IgD-negative memory B cell (primary cell): ENCODE results near the gene MACROD2. TPM values are rescaled to one million over a fixed set of nuclear protein-coding genes. Genes with fewer than 3 reads are reported as not detected.
"Not testable (repeated sequence)": the region's sequence is repeated elsewhere in the genome, so short reads cannot be mapped to it uniquely, and the experiment has no call there.

Source experiments
- H3K27ac Mint-ChIP-seq, 3 donors: one replicate each; pipeline ENCODE4 v1.8.0; 2020 to 2022; ENCODE audit warnings: mild to moderate bottlenecking in 3 of 3, mixed read lengths in 3 of 3, moderate library complexity in 1 of 3
- H3K27me3 Mint-ChIP-seq: one replicate; pipeline ENCODE4 v1.8.0; 2021; ENCODE audit warnings: mixed read lengths
- H3K36me3 Mint-ChIP-seq: one replicate; pipeline ENCODE4 v1.8.0; 2020; ENCODE audit warnings: mild to moderate bottlenecking, mixed read lengths
- H3K4me1 Mint-ChIP-seq, 3 donors: one replicate each; pipeline ENCODE4 v1.8.0; 2020 to 2022; ENCODE audit warnings: mixed read lengths in 3 of 3, mild to moderate bottlenecking in 1 of 3
- H3K4me3 Mint-ChIP-seq, 4 donors: one replicate each; pipeline ENCODE4 v1.8.0; 2020 to 2022; ENCODE audit warnings: mild to moderate bottlenecking in 4 of 4, mixed read lengths in 4 of 4, moderate library complexity in 3 of 4
- H3K9me3 Mint-ChIP-seq, 3 donors: one replicate each; pipeline ENCODE4 v1.8.0; 2020 to 2021; ENCODE audit warnings: mixed read lengths in 3 of 3, mild to moderate bottlenecking in 1 of 3
- polyA plus RNA-seq: library from polyadenylated mRNA; unstranded; fragments of 300-500 nt; fragmentation: Illumina TruSeq; gene quantifications from one replicate; pipeline ENCODE4 v1.2.3, GENCODE V29; 2021

Gene MACROD2
- polyA plus RNA-seq, 1 donor from 2014 or later = 1.3 TPM

- no peaks in the 10 kb centered on the region for H3K9me3 Mint-ChIP-seq
- H3K4me3 Mint-ChIP-seq = no peak overlapping the region
- H3K36me3 Mint-ChIP-seq = no peaks in the 10 kb centered on the region
- H3K4me1 Mint-ChIP-seq = no peaks in the 10 kb centered on the region
- peaks cover 2% of the 10 kb centered on the region for H3K27me3 Mint-ChIP-seq
- no peak overlapping the region for H3K27ac Mint-ChIP-seq
Measured at GRCh38 chr20:15012566-15012965, 1017.2 kb downstream of the MACROD2 start.

- H3K36me3 Mint-ChIP-seq, H3K9me3 Mint-ChIP-seq, H3K27me3 Mint-ChIP-seq, H3K4me1 Mint-ChIP-seq, H3K4me3 Mint-ChIP-seq, H3K27ac Mint-ChIP-seq: not testable (repeated sequence)
Measured at GRCh38 chr20:15016875-15017274, 1021.6 kb downstream of the MACROD2 start.

- peaks cover 0 to 3% (median 2%) of the 10 kb centered on the region in 3 donors for H3K9me3 Mint-ChIP-seq
- no peak overlapping the region for H3K4me3 Mint-ChIP-seq
- H3K36me3 Mint-ChIP-seq = peaks cover 3% of the 10 kb centered on the region
- H3K27ac Mint-ChIP-seq = no peak overlapping the region
- no peaks in the 10 kb centered on the region for H3K4me1 Mint-ChIP-seq
- H3K27me3 Mint-ChIP-seq = no peaks in the 10 kb centered on the region
Measured at GRCh38 chr20:15018966-15019365, 1023.6 kb downstream of the MACROD2 start.

DNA sequence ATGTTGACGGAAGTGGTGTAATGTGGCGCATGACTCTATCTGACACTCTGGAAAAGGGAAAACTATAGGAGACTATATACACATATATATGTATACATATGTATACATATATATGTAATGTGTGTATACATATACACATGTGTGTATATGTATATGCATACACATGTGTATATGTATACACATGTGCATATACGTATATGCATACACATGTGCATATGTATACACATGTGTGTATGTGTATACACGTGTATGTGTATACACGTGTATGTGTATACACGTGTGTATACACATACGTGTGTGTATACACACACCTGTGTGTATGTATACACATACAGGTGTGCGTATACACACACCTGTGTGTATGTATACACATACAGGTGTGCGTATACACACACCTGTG, 1025.5 kb downstream of the MACROD2 start:
- Mint-ChIP-seq H3K27ac (no peak overlapping the region), H3K4me1 (no peaks in the 10 kb centered on the region), H3K4me3 (no peak overlapping the region), H3K9me3 (peaks cover 0 to 3% (median 2%) of the 10 kb centered on the region in 3 donors), H3K27me3 (no peaks in the 10 kb centered on the region), H3K36me3 (peaks cover 3% of the 10 kb centered on the region)

DNA sequence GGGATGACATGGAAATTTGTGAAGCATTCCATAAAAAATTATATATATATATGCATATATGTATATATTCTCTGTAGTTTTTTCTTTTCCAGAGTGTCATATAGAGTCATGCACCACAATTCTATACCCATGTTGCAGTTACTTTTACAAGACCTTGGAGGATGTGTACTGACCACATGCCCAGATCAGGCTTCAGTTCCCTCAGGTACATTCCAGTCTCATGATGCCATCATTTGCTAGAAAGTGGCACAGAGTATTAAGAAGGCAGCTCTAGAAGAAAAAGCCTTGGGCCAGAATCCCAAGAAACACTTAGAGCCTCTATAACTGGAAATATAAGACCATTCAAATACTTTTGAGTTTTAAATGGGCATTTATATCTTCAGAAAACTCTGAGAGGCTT, 1027.6 kb downstream of the MACROD2 start:
- H3K27me3 Mint-ChIP-seq = peaks cover 1% of the 10 kb centered on the region
- no peak overlapping the region for H3K4me3 Mint-ChIP-seq
- no peaks in the 10 kb centered on the region for H3K4me1 Mint-ChIP-seq
- H3K36me3 Mint-ChIP-seq = peaks cover 3% of the 10 kb centered on the region
- peaks cover 0 to 3% (median 2%) of the 10 kb centered on the region in 3 donors for H3K9me3 Mint-ChIP-seq
- no peak overlapping the region for H3K27ac Mint-ChIP-seq

DNA sequence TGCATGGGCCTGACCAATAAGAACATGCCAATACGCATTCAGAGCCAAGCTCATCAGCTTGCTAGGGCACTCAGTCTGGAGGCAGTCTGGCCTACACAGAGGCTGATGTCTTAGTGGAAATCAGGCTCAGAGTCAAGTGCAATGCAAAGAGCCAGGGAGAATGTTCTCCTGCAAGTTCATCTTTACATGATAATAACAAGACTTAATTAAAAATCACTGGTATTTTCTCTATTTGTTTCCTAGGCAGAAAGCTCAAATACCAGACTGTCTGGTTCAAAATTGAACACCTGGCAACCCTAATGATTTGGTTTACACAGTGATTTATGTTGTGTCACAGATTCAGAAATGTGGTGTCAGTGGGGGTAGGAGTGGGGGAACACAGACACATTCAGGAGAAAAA, 1031.4 kb downstream of the MACROD2 start:
- Mint-ChIP-seq H3K4me1 (no peaks in the 10 kb centered on the region), H3K27me3 (peaks cover 1% of the 10 kb centered on the region), H3K27ac (no peak overlapping the region), H3K9me3 (peaks cover 0 to 4% (median 3%) of the 10 kb centered on the region in 3 donors), H3K36me3 (no peaks in the 10 kb centered on the region), H3K4me3 (no peak overlapping the region)

DNA sequence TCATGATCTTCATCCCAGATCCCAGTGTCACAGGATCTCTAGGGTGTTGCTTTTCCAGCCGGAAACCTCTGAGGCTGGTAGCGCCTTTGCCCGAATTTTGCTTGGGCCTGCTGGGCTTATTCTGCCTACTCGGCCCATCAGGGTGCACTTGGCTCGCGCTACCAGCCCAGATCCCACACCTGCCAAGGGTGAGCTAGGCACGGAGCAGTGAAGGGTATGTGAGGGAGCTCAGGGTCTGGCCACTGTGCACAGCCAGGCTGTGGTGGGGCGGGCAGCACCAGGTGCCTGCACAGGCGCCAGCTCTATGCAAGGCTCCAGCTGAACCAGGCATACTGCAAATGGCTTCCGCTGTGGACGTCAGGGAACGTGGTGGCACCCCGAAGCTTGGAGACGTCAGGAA, 1035.5 kb downstream of the MACROD2 start:
- H3K36me3 Mint-ChIP-seq = no peaks in the 10 kb centered on the region
- peak overlapping the region in 1 of 3 donors; percentile 50 for H3K27ac Mint-ChIP-seq
- no peak overlapping the region for H3K4me3 Mint-ChIP-seq

GRCh38 chr20:15031546-15032351, 1036.4 kb downstream of the MACROD2 start:
- Mint-ChIP-seq H3K36me3 (no peaks in the 10 kb centered on the region), H3K9me3 (peaks cover 0 to 1% (median 0%) of the 10 kb centered on the region in 3 donors), H3K27me3 (peaks cover 1% of the 10 kb centered on the region), H3K4me1 (no peaks in the 10 kb centered on the region), H3K27ac (no peak overlapping the region), H3K4me3 (no peak overlapping the region)

More for the DNA sequence above, 1035.5 kb downstream of the MACROD2 start:
- Mint-ChIP-seq H3K4me1 (no peaks in the 10 kb centered on the region), H3K27me3 (peaks cover 1% of the 10 kb centered on the region), H3K9me3 (peaks cover 0 to 1% (median 0%) of the 10 kb centered on the region in 3 donors)

DNA sequence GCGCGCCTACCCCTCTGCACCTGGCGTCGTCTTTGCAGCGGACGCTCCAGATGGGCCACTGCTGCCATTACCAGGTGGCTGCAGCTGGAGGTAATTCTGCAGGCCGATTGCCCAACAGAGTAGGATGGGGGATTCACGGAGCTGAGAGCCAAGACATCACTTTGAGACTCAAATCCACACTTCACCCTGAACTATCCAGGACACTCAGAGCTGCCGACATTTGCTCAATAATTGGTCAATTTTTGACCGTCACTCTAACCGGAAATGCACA, 1037.0 kb downstream of the MACROD2 start:
- H3K9me3 Mint-ChIP-seq = peaks cover 0 to 1% (median 0%) of the 10 kb centered on the region in 3 donors

GRCh38 chr20:15033269-15033668, 1038.0 kb downstream of the MACROD2 start:
- H3K4me1 Mint-ChIP-seq = no peaks in the 10 kb centered on the region
- H3K27me3 Mint-ChIP-seq = no peaks in the 10 kb centered on the region
- H3K27ac Mint-ChIP-seq = no peak overlapping the region
- peaks cover 0 to 1% (median 0%) of the 10 kb centered on the region in 3 donors for H3K9me3 Mint-ChIP-seq
- no peak overlapping the region for H3K4me3 Mint-ChIP-seq
- no peaks in the 10 kb centered on the region for H3K36me3 Mint-ChIP-seq

More for the DNA sequence above, 1037.0 kb downstream of the MACROD2 start:
- Mint-ChIP-seq H3K27me3 (no peaks in the 10 kb centered on the region), H3K27ac (no peak overlapping the region), H3K36me3 (no peaks in the 10 kb centered on the region), H3K4me3 (no peak overlapping the region), H3K4me1 (no peaks in the 10 kb centered on the region)

DNA sequence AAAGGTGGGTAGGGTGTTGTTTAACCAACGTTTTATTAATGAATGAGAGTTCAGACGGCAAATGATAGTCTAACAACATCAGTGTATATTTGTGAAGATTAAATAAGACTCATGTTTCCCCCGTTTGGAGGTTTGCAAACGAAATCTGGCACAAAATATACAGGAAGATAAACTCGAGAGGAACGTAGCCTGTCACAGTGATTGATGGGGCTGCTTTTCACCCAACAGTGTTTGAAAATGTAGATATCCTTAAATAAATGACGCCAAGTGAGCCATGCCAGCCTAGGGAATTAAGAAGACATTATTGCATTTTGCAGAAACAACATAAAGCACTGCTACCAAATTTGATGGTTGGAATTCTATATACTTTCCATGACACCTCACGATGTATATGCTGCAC, 1038.6 kb downstream of the MACROD2 start:
- H3K27ac Mint-ChIP-seq = no peak overlapping the region
- no peak overlapping the region for H3K4me3 Mint-ChIP-seq
- no peaks in the 10 kb centered on the region for H3K4me1 Mint-ChIP-seq
- H3K27me3 Mint-ChIP-seq = no peaks in the 10 kb centered on the region
- peaks cover 0 to 1% (median 0%) of the 10 kb centered on the region in 3 donors for H3K9me3 Mint-ChIP-seq
- H3K36me3 Mint-ChIP-seq = no peaks in the 10 kb centered on the region

DNA sequence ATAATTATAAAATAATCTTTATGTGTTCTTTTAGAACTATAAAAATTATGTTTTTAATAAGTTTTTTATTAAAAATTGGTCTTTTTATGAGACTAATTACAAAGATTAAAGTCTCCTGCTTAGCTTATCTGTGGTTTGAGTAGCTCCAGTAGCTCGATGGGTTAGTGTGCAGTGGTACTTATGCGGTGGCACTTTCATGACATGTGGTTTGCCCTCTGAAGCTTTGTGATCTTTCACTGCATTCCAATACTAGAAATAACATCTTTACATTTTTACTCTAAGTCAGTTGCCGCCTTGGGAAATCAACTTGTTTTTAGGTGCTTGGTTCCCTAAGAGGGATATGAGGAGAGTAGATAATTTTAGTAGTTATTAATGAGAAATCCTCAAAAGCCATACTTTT, 1041.6 kb downstream of the MACROD2 start:
- no peaks in the 10 kb centered on the region for H3K36me3 Mint-ChIP-seq
- no peaks in the 10 kb centered on the region for H3K9me3 Mint-ChIP-seq
- H3K4me1 Mint-ChIP-seq = no peaks in the 10 kb centered on the region

DNA sequence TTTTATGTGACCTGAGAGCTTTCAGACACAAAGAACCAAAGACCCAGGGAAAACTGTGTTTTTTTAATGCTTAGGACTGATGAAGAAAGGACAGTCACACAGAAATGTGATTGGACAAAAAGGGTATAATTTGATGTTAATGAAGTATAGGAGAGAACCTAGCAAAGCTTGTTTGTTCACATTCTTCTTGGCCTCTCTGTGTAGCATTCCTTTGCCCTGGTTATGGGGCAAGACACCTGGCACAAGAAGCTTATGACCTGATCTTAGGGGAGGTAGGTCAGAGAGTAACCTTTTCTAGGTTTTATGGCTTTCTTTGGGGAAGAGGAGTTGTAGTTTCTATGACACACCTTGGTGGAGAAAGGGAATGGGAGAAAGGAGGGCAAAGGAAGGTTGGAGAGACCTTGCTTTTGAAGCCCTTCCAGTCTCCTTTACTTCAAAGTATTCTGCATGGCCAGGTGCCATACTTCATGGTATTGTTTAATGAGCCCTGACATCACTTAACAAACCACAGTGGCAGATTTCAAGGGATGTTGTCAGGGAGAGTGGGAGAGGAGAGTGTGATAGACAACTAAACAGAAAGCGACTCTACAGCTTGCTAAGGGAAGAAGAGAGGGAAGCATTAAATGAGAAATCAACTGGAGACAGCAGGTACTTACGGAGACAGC, 1043.9 kb downstream of the MACROD2 start:
- H3K4me3 Mint-ChIP-seq = no peak overlapping the region
- no peaks in the 10 kb centered on the region for H3K36me3 Mint-ChIP-seq
- no peaks in the 10 kb centered on the region for H3K4me1 Mint-ChIP-seq
- H3K27ac Mint-ChIP-seq = no peak overlapping the region
- H3K27me3 Mint-ChIP-seq = no peaks in the 10 kb centered on the region
- H3K9me3 Mint-ChIP-seq = no peaks in the 10 kb centered on the region

More for the DNA sequence above, 1041.6 kb downstream of the MACROD2 start:
- H3K4me3 Mint-ChIP-seq = no peak overlapping the region
- no peaks in the 10 kb centered on the region for H3K27me3 Mint-ChIP-seq
- no peak overlapping the region for H3K27ac Mint-ChIP-seq

DNA sequence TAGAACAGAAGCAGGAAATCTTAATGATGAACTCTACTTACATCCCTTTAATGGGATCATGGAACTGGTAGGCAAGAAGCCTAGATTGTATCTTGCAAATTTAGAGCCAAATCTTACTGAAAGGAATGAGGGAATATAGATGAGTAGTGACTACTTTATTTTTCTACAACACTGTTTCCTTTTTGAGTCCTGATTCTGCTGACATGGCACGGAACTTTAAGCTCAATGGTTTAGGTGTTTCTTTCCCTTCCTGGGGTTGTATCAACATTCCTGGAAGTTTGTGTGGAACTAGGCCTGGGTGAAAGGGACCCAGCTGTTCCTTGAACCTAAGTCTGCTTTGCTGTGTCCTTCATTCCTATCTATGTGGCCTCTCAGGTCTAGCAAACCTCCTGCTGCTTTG, 1047.4 kb downstream of the MACROD2 start:
- H3K27me3 Mint-ChIP-seq = no peaks in the 10 kb centered on the region
- H3K27ac Mint-ChIP-seq = no peak overlapping the region
- H3K9me3 Mint-ChIP-seq = no peaks in the 10 kb centered on the region
- no peaks in the 10 kb centered on the region for H3K36me3 Mint-ChIP-seq
- H3K4me1 Mint-ChIP-seq = no peaks in the 10 kb centered on the region
- H3K4me3 Mint-ChIP-seq = no peak overlapping the region

DNA sequence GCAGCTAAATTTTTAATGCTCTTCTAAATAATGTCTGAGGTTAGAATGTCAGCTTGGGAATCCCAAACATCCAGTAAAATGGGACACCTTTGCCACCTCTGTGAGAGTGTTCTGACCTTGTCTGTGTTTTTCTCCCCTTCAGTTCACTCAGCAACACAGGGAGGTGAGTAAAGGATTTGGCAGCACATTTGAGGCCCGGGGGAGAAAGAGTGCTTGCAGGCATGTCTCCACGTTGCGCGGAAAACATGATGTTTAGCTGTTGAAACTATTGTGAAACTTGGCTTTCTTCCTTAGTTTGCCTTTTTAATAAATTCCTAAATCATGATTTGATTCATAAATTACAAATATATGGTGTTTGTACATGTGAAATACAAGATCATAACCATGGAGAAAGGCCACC, 1049.9 kb downstream of the MACROD2 start:
- Mint-ChIP-seq H3K27me3 (no peaks in the 10 kb centered on the region), H3K36me3 (no peaks in the 10 kb centered on the region), H3K9me3 (no peaks in the 10 kb centered on the region), H3K27ac (no peak overlapping the region), H3K4me3 (no peak overlapping the region), H3K4me1 (no peaks in the 10 kb centered on the region)

GRCh38 chr20:15047042-15047441, 1051.7 kb downstream of the MACROD2 start:
- H3K4me1 Mint-ChIP-seq = no peaks in the 10 kb centered on the region

More at GRCh38 chr20:15047042-15047441, 1051.7 kb downstream of the MACROD2 start:
- H3K36me3 Mint-ChIP-seq = no peaks in the 10 kb centered on the region
- no peaks in the 10 kb centered on the region for H3K27me3 Mint-ChIP-seq
- H3K9me3 Mint-ChIP-seq = no peaks in the 10 kb centered on the region
- H3K27ac Mint-ChIP-seq = no peak overlapping the region
- no peak overlapping the region for H3K4me3 Mint-ChIP-seq
